Activated CD8-positive, alpha-beta T cell treated with anti-CD3 and anti-CD28 coated beads, Interleukin-2, amount 10 ng/mL, durations not matched to agents 7 days and 5 days (primary cell): ENCODE data around the gene ZNF496. TPM values are rescaled to one million over a fixed set of nuclear protein-coding genes. Genes with fewer than 3 reads are reported as not detected.
"Not testable (repeated sequence)": the region's sequence is repeated elsewhere in the genome, so short reads cannot be mapped to it uniquely, and the experiment has no call there.

Experiments used
- ATAC-seq: fragments of 150-1000 bp; cut with Tn5 transposase; one replicate; pipeline ENCODE4 v1.10.0; 2021; ENCODE audit warnings: moderate library complexity
- CTCF ChIA-PET: fragments of 350-600 bp; sonication (Branson Sonifier 250); formaldehyde crosslinking; loops from one replicate; lab custom pipeline; 2021; ENCODE audit warnings: antibody characterized with exemption; lab: Charles Lee
- POLR2A ChIA-PET: fragments of 350-600 bp; sonication (Branson Sonifier 250); formaldehyde crosslinking; loops from one replicate; lab custom pipeline; 2021; ENCODE audit warnings: antibody characterized with exemption; lab: Charles Lee
- DNase-seq: peaks from one replicate; pipeline ENCODE4 v3.0.0-alpha.2; 2020
- H3K27ac Mint-ChIP-seq: one replicate; pipeline ENCODE4 v1.8.0; 2021; ENCODE audit warnings: mild to moderate bottlenecking, mixed read lengths
- H3K27me3 Mint-ChIP-seq: one replicate; pipeline ENCODE4 v1.8.0; 2021; ENCODE audit warnings: low read depth, mixed read lengths
- H3K36me3 Mint-ChIP-seq: one replicate; pipeline ENCODE4 v1.8.0; 2021; ENCODE audit warnings: low read depth, mixed read lengths
- H3K4me1 Mint-ChIP-seq: one replicate; pipeline ENCODE4 v1.8.0; 2021; ENCODE audit warnings: low read depth, mixed read lengths
- H3K4me3 Mint-ChIP-seq: one replicate; pipeline ENCODE4 v1.8.0; 2021; ENCODE audit warnings: mild to moderate bottlenecking, mixed read lengths
- H3K9me3 Mint-ChIP-seq: one replicate; pipeline ENCODE4 v1.8.0; 2022; ENCODE audit warnings: mixed read lengths; ENCODE audit not compliant: insufficient read depth
- total RNA-seq, 2 experiments: library from RNA; stranded (reverse); gene quantifications; one replicate each; pipeline ENCODE4 v1.2.3, GENCODE V29; 2021

The ZNF496 gene
- total RNA-seq, 2 experiments from 2014 or later, result 20.5 to 22.0 TPM

DNA sequence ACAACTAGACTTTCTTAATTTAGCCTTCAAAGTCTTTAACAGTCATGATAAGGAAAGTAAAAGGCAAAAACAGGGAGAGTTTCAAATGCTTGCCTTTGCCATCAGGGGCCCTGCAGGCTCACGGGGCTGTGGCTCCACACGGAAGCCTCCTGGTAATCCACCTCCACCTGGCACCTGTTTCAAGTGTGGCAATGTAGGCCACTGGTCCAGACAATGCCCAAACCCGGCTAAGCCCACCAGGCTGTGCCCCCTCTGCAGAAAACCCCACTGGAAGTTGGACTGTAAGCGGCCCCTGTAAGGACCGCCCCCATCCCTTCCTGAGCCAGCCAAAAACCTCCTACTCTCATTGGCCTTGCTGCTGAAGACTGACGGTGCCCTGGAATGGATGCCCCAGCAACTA is 43.3 kb downstream of the ZNF496 start:
- Mint-ChIP-seq H3K4me3 (no peak overlapping the region), H3K27ac (no peak overlapping the region), H3K4me1 (peaks cover 16% of the 10 kb centered on the region), H3K9me3 (peaks cover 13% of the 10 kb centered on the region), H3K36me3 (no peaks in the 10 kb centered on the region), H3K27me3 (no peaks in the 10 kb centered on the region)
- DNase-seq, result no peak
- ChIA-PET CTCF (no interaction called here), POLR2A (no interaction called here)
- ATAC-seq, result no peak

DNA sequence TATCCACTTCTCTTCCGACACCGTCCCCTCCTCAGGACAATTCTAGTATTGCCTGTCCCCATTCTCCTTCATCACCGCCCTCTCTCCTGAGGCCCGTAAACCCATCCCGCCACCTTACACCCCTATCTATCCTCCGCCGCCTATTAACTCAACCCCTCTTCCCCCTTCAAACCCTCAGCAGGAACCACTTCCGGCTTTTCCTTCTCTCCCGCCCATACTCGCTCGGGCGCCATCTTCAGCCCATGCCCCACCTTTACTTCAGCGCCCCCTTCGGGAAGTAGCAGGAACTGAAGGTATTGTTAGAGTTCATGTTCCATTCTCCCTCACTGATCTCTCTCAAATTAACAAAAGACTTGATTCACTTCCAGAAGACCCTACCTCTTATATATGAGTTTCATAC is 44.2 kb downstream of the ZNF496 start:
- CTCF ChIA-PET, result no interaction called here
- Mint-ChIP-seq H3K9me3 (peaks cover 13% of the 10 kb centered on the region), H3K36me3 (no peaks in the 10 kb centered on the region), H3K4me1 (peaks cover 12% of the 10 kb centered on the region), H3K4me3 (no peak overlapping the region), H3K27me3 (no peaks in the 10 kb centered on the region), H3K27ac (no peak overlapping the region)
- ATAC-seq (no peak), DNase-seq (no peak)
- POLR2A ChIA-PET, result no interaction called here

DNA sequence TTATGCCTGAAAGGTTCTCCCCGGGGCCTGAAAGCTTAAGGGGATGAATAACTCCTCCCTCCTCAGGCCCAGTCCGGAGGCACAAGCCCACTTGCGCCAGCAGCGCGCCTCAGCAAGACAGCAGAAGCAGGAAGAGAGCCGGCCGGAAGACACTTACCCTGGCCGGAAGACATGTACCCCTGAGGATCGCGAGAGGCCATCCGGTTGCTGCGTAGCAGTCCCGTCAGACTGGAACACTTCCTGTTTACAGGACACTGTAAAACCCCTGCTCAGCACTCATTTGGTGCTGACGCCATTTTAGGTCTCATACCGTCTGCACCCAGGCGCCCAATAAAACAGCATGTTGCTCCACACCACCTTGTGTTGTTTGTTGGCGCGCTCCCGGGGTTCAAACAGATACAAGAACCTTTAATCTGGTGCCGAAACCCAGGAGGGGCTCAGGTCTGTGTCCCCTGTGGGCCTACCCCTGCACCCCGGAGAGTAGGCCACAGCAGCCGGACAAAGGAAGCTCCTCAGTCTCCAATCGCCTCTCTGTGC is 45.5 kb downstream of the ZNF496 start:
- POLR2A ChIA-PET, result no interaction called here
- CTCF ChIA-PET, result no interaction called here
- Mint-ChIP-seq H3K4me3 (no peak overlapping the region), H3K4me1 (peaks cover 2% of the 10 kb centered on the region), H3K9me3 (peaks cover 13% of the 10 kb centered on the region), H3K36me3 (no peaks in the 10 kb centered on the region), H3K27ac (no peak overlapping the region), H3K27me3 (no peaks in the 10 kb centered on the region)
- ATAC-seq, result no peak
- DNase-seq, result no peak

DNA sequence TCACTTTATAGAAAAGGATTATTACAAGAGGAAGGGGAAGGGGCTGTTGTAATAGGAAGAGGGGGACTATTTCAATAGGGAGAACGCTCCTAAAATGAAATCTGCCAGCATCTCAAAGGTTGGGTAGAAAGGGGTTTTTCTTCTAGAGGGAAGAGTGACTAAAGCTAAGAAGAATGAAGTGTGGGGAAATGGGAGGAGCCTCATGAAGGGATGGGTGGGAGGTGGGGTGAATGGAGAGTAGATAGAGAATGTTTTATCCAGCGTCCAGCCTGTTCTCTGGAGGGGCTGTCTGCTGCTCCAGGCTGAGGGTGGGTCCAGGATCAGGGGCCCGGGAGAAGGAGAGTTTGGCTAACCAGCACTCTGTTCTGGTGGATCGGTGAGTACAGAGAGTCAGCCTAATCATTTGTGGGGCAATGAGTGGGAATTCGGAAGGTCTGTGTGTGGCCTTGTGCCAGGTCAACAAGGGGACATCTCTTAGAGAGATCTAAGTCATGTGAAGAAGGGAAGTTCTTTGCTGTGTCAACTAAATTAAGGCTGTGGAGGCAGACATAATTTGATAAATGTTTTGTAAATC is 50.6 kb downstream of the ZNF496 start:
- H3K9me3 Mint-ChIP-seq, result no peaks in the 10 kb centered on the region
- no peak for ATAC-seq
- POLR2A ChIA-PET, result no interaction called here
- H3K27ac Mint-ChIP-seq, result no peak overlapping the region
- no peak overlapping the region for H3K4me3 Mint-ChIP-seq
- no peaks in the 10 kb centered on the region for H3K27me3 Mint-ChIP-seq
- no peak for DNase-seq
- no peaks in the 10 kb centered on the region for H3K36me3 Mint-ChIP-seq
- CTCF ChIA-PET, result no interaction called here
- H3K4me1 Mint-ChIP-seq, result no peaks in the 10 kb centered on the region

DNA sequence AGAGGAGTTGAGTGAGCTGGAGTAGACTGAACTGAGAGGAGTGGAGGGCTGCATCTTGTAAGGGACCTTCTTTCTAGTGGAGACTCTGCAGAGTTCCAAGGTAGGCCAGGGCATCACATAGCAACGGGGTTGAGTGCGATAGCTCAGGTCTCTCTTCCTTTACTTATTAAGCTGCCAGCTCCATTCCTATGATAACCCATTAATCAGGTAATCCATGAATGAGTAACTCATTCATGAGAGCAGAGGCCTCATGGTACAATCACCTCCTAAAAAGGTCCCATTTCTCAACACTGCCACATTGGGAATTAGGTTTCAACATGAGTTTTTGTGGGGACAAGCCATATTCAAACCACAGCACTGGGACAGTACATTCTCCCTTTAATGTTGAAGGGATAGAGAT is 54.5 kb downstream of the ZNF496 start:
- ATAC-seq (no peak), DNase-seq (no peak)
- POLR2A ChIA-PET, result no interaction called here
- CTCF ChIA-PET, result no interaction called here
- no peaks in the 10 kb centered on the region for H3K27me3 Mint-ChIP-seq
- H3K4me3 Mint-ChIP-seq, result no peak overlapping the region
- no peak overlapping the region for H3K27ac Mint-ChIP-seq
- no peaks in the 10 kb centered on the region for H3K4me1 Mint-ChIP-seq
- no peaks in the 10 kb centered on the region for H3K9me3 Mint-ChIP-seq
- no peaks in the 10 kb centered on the region for H3K36me3 Mint-ChIP-seq

DNA sequence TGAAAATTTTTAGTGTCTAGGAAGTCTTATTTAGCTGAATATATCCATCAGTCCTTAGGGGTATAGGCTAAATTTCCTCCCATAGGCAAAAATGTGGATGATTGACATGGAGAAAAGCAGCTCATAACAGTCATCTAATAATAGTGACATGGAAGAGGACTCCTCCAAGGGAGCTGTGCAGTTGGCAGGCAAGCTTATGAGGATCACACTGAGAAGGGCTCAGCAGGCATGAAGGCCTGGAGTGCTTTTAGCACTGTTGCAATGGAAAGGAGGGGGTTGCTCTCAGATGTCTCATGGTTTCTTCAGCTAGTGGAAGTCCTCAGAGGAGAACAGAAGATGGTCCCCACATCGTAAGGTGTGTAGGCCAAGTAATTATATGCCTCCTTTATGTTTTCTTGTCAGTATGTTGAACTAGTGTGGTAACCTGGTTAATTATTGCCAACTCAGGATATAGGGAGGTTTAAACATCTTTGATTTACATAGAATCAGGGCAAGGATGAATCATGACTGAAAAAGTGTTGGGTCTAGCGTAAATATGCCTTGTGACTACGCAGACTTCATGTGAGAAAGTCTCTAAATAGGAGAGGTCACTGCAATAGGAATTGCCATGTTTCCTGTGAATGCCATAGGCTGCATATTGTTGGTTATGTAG is 56.9 kb downstream of the ZNF496 start:
- ATAC-seq, result no peak
- Mint-ChIP-seq H3K27me3 (no peaks in the 10 kb centered on the region), H3K27ac (no peak overlapping the region), H3K4me3 (no peak overlapping the region), H3K4me1 (no peaks in the 10 kb centered on the region), H3K36me3 (no peaks in the 10 kb centered on the region), H3K9me3 (peaks cover 11% of the 10 kb centered on the region)
- DNase-seq, result no peak
- POLR2A ChIA-PET, result no interaction called here
- CTCF ChIA-PET, result interaction anchor here (1.2 kb wide), 1 partner anchor 99 kb away, joined by 3 read pairs; no protein-coding TSS in a partner anchor

DNA sequence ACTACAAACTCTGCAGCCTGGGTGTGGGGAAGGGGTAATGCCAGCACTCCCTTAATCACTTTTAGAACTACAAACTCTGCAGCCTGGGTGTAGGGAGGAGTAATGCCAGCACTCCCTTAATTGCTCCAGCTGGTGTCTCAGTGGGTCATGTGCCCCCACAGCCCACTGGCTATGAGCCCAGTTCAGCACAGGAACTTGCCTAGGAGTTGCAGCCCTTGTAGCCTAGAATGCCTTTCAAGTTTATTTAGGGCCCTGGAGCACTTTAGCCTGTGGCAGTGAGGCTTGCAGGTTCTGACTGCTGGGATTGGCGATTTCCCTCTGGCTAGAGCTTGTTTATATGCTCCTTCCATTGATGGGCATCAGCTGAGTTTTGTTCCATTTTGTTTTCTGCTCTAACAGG is 58.7 kb downstream of the ZNF496 start:
- no peaks in the 10 kb centered on the region for H3K36me3 Mint-ChIP-seq
- no peak for ATAC-seq
- DNase-seq, result no peak
- no peak overlapping the region for H3K27ac Mint-ChIP-seq
- CTCF ChIA-PET, result no interaction called here
- POLR2A ChIA-PET, result no interaction called here
- no peak overlapping the region for H3K4me3 Mint-ChIP-seq
- H3K9me3 Mint-ChIP-seq, result peaks cover 11% of the 10 kb centered on the region
- H3K4me1 Mint-ChIP-seq, result no peaks in the 10 kb centered on the region
- no peaks in the 10 kb centered on the region for H3K27me3 Mint-ChIP-seq

DNA sequence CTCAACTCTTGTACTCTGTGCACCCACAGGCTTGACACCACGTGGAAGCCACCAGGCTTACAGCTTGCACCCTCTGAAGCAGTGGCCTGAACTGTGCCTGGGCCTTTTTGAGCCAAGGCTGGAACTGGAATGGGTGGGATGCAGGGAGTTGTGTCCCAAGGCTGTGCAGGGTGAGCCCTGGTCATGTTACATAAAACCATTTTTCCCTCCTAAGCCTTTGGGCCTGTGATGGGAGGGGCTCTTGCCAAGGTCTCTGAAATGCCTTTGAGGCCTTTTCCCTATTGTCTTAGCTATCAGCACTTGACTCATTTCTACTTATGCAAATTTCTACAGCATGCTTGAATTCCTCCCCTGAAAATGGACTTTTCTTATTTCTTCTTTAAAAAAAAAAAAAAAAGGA is 61.7 kb downstream of the ZNF496 start:
- no peak overlapping the region for H3K27ac Mint-ChIP-seq
- H3K9me3 Mint-ChIP-seq, result peaks cover 11% of the 10 kb centered on the region
- ATAC-seq, result no peak
- H3K4me1 Mint-ChIP-seq, result no peaks in the 10 kb centered on the region
- DNase-seq, result no peak
- ChIA-PET CTCF (no interaction called here), POLR2A (no interaction called here)
- no peak overlapping the region for H3K4me3 Mint-ChIP-seq
- no peaks in the 10 kb centered on the region for H3K27me3 Mint-ChIP-seq
- no peaks in the 10 kb centered on the region for H3K36me3 Mint-ChIP-seq

DNA sequence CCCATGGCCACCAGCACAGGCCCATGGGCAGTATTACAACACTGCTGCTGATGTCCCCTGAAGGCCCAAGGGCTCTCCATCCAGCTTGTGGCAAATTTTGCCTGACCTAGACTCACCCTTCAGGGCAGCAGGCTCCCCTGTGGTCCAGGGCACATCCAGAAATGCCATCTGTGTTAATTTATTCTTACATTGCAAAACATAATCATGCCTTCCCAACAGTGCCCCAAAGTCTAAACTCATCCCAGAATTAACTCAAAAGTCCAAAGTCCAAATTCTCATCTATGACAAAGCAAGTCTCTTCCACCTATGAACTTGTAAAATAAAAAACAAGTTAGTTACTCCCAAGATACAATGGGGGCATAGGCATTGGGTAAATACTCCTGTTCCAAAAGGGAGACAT is 62.5 kb downstream of the ZNF496 start:
- CTCF ChIA-PET, result interaction anchor here (0.8 kb wide), 1 partner anchor 104 kb away, joined by 3 read pairs; no protein-coding TSS in a partner anchor
- no peaks in the 10 kb centered on the region for H3K27me3 Mint-ChIP-seq
- peaks cover 19% of the 10 kb centered on the region for H3K9me3 Mint-ChIP-seq
- no peaks in the 10 kb centered on the region for H3K4me1 Mint-ChIP-seq
- H3K36me3 Mint-ChIP-seq, result no peaks in the 10 kb centered on the region
- no peak overlapping the region for H3K27ac Mint-ChIP-seq
- POLR2A ChIA-PET, result no interaction called here
- no peak overlapping the region for H3K4me3 Mint-ChIP-seq
- DNase-seq (no peak), ATAC-seq (no peak)

DNA sequence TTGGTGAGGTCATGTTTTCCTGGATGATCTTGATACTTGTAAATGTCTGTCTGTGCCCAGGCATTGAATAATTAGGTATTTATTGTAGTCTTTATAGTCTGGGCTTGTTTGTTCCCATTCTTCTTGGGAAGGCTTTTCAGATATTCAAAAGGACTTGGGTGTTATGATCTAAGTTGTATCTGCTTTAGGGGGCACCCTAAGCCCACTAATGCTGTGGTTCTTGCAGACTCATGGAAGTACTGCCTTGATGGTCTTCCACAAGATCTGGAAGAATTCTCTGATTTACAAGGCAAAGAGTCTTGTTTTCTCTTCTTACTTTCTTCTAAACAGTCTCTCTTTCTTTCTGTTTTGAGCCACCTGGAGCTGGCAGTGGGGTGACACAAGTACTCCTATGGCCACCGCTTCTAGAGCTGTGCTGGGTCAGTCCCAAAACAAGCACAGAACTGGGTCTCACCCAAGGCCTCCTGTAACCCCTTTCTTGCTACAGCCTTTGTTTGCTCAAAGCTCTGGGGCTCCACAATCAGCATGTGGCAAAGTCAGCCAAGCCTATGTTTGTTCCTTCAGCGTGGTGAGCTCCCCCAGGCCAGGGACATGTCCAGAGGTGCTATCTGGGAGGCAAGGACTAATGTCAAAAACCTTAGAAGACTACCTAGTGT is 63.1 kb downstream of the ZNF496 start:
- H3K27me3 Mint-ChIP-seq, result no peaks in the 10 kb centered on the region
- H3K4me1 Mint-ChIP-seq, result no peaks in the 10 kb centered on the region
- no peak overlapping the region for H3K4me3 Mint-ChIP-seq
- H3K9me3 Mint-ChIP-seq, result peaks cover 19% of the 10 kb centered on the region
- H3K27ac Mint-ChIP-seq, result no peak overlapping the region
- ATAC-seq (no peak), DNase-seq (no peak)
- ChIA-PET POLR2A (no interaction called here), CTCF (interaction anchor here (0.8 kb wide), 1 partner anchor 104 kb away, joined by 3 read pairs; no protein-coding TSS in a partner anchor)
- no peaks in the 10 kb centered on the region for H3K36me3 Mint-ChIP-seq

DNA sequence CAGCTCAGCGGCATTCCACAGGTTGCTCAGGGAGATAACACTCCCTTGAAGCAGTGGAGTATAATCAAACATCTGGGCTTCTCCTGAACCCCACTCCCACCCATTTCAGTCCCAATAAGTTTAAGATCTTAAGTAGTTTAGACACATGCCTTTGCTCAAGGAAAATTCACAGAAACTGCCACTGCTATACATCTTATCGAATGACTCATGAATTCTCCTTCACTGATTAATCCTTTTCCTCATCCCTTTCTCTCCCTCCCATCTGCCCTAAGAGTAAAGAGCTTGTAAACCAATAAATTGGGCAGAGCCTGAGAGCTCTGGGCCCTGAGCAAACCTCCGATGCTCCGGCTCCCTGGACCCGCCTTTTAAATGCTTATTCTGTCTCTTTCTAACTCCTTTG is 65.6 kb downstream of the ZNF496 start:
- no peaks in the 10 kb centered on the region for H3K4me1 Mint-ChIP-seq
- H3K27me3 Mint-ChIP-seq, result no peaks in the 10 kb centered on the region
- no peak for ATAC-seq
- H3K27ac Mint-ChIP-seq, result no peak overlapping the region
- no peak for DNase-seq
- peaks cover 12% of the 10 kb centered on the region for H3K9me3 Mint-ChIP-seq
- POLR2A ChIA-PET, result no interaction called here
- no peak overlapping the region for H3K4me3 Mint-ChIP-seq
- H3K36me3 Mint-ChIP-seq, result no peaks in the 10 kb centered on the region
- CTCF ChIA-PET, result no interaction called here

DNA sequence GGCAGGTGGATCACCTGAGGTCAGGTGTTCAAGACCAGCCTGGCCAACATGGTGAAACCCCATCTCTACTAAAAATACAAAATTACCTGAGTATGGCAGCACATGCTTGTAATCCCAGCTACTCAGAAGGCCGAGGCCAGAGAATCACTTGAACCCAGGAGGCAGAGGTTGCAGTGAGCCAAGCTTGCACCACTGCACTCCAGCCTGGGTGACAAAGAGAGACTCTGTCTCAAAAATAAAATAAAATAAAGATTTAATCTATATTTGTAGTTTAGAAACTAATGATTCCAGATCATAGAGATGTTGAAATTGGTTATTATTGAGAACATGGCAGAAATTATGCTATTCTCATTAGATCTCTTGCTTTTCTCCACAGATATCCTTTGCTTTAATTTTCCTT is 75.9 kb downstream of the ZNF496 start, which contains the start of gene VN1R5:
Gene VN1R5, plus strand, starts transcription at position 301 of the 400 bp plus-strand sequence.
- H3K4me1 Mint-ChIP-seq, H3K4me3 Mint-ChIP-seq, DNase-seq, CTCF ChIA-PET, ATAC-seq, H3K36me3 Mint-ChIP-seq, H3K9me3 Mint-ChIP-seq, H3K27me3 Mint-ChIP-seq, POLR2A ChIA-PET, H3K27ac Mint-ChIP-seq: not testable (repeated sequence)
